GM20000 (cell line): Measurements from ENCODE around the gene SYT12.

ENCODE experiments used
- DNase-seq: peaks from one replicate; pipeline ENCODE4 v3.0.0; 2012; ENCODE audit warnings: low spot score
- TF ChIP-seq, protein P1 (sequence below): IDR thresholded peaks from 2 replicates; pipeline ENCODE4 v1.5.1; 2012; ENCODE audit warnings: mild to moderate bottlenecking, control low read depth; ENCODE audit errors: extremely low read depth, missing control alignments

Gene SYT12

DNA sequence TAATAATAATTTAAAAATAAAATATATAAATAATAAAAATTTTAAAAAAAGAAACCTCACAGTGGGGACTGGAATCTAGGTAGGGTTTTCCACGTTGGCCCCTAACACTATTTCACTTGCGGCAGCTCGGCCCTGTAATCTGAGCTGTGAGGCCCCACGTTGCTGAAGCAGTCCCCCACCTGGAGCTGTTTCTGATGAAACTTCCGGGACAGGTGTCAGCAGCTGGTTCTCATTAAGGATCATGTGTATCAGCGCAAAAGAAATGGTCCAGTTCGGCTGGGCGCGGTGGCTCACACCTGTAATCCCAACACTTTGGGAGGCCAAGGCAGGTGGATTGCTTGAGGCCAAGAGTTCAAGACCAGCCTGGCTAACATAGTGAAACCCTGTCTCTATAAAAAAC, 51.0 kb downstream of the SYT12 start:
- TF ChIP-seq, protein P1, sequence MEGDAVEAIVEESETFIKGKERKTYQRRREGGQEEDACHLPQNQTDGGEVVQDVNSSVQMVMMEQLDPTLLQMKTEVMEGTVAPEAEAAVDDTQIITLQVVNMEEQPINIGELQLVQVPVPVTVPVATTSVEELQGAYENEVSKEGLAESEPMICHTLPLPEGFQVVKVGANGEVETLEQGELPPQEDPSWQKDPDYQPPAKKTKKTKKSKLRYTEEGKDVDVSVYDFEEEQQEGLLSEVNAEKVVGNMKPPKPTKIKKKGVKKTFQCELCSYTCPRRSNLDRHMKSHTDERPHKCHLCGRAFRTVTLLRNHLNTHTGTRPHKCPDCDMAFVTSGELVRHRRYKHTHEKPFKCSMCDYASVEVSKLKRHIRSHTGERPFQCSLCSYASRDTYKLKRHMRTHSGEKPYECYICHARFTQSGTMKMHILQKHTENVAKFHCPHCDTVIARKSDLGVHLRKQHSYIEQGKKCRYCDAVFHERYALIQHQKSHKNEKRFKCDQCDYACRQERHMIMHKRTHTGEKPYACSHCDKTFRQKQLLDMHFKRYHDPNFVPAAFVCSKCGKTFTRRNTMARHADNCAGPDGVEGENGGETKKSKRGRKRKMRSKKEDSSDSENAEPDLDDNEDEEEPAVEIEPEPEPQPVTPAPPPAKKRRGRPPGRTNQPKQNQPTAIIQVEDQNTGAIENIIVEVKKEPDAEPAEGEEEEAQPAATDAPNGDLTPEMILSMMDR, result no peak
- DNase-seq, result no peak

DNA sequence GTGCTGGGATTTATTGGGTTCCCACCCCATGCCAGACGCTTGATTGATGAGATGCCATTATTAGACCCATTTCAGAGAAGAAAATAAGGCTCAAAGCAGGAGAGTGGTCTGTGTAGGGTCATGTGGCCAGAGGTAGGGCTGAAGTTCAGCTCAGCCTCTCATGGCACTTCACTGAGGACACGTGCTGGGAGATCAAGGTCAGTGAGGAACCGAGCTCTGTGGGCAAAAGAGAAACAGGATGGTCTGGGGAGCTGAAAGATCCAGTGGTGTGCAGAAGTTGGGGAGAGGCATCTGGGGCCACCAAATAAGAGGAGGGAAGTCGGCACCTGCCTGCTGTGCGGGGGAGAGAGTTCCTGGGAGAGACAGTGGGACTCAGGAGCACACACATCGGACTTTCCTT, 53.3 kb downstream of the SYT12 start:
- DNase-seq, result no peak
- TF ChIP-seq, protein P1, result no peak

DNA sequence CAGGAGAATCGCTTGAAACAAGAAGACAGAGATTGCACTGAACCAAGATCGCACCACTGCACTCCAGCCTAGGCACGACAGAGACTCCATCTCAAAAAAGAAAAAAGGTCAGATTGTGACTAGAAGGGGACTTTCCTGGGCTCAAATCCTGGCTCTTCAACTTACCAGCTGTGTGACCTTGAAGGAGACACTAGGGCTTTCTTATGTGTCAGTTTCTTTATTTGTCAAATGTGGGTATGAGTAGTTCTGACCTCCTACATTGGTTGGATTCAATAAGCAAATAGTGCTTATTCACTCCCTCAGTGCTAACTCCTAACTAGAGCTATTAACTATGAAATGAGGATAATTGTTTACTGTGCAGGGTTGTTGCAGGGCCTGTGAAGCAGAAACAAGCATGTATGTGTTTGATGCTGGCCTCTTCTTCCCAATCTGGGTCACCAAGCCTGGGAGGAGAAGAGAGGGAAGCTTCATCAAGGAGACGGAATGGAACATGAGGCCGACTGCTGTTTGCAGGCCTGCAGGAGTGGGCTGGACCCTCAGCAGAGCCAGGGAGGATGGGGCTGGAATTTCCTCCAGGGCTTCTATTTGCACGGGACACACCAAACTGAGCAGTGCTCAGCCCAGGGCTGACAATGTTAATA, 56.3 kb downstream of the SYT12 start:
- TF ChIP-seq, protein P1, result no peak
- no peak for DNase-seq

DNA sequence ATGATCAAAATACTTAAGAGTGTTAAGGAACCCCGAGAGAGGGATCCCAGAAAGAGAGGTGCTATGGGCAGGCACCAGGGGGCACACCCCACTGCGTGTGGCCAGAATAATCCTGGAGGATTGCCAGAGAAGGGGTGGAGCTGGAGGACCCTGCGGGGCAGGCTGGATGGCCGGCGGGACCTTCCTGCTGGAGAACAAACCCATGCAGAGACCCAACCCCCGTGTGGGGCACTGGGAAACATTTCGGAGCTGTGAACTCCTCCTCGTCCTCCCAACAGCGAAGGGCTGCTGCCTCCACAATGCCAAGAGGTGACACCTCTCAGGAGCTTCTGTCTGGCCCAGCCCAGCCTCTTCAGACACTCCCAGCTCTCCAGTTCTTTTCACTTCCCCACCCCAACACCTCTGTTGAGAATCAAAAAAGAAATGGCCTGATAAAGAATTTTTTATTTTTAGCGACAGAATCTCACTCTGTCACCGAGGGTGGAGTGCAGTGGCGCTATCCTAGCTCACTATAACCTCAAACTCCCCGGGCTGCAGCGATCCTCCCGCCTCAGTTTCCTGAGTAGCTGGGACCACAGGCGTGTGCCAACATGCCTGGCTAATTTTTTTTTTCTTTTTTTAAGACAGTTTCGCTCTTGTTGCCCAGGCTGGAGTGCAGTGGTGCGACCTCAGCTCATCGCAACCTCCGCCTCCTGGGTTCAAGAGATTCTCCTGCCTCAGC, 59.3 kb downstream of the SYT12 start:
- TF ChIP-seq, protein P1, result no peak
- no peak for DNase-seq

DNA sequence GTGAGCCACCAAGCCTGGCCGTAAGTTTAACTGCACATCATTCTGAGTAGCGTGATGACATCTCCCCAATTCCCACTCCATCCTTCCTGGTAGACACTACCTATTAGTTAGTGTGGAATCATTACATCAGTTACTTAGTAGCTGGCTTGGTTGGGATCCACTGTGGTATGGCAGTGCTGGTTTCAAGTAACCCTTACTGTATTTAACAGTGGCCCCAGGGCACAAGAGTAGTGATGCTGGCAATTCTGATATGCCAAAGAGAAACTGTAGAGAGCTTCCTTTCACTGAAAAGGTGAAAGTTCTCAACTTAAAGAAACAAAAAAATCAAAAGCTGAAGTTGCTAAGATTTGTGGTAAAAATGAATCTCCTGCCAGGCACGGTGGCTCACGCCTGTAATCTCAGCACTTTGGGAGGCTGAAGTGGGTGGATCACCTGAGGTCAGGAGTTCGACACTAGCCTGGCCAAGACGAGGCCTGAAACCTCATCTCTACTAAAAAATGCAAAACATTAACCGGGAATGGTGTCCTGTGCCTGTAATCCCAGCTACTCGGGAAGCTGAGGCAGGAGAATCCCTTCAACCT, 60.9 kb downstream of the SYT12 start:
- TF ChIP-seq, protein P1, result no peak
- DNase-seq, result no peak

DNA sequence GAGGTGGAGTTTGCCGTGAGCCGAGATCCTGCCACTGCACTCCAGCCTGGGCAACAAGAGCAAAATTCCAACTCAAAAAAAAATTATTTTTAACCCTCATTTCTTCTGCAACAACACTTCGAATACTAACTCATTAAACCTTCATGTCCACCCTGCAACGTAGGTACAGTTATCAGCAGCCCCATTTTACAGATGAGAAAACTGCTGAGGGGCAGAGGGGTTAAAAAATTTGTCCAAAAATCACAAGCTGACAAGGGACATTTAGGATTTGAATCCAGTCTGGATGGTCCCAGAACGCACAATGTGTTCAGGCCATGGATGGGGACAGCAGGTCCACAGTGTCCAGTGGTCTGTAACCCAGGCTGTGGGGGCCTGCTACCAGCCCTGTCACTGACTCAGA, 62.7 kb downstream of the SYT12 start:
- TF ChIP-seq, protein P1, result no peak
- no peak for DNase-seq

DNA sequence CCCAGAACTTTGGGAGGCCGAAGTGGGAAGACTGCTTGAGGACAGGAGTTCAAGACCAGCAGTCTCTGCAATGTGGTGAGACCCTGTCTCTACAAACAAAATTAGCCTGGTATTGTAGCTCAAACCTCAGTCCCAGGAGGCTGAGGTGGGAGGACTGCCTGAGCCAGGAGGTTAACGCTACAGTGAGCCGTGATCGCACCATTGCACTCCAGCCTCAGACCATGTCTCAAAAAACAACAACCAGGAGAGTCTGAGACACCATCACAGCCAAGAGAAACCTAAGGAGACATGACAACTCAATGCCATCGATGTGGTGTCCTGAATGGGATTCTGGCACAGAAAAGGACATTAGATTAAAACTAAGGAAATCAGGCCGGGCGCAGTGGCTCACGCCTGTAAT, 67.8 kb downstream of the SYT12 start:
- TF ChIP-seq, protein P1, result no peak
- DNase-seq, result no peak
